ENCODE results near the gene CATSPER4. TPM values are rescaled to one million over a fixed set of nuclear protein-coding genes. Genes with fewer than 3 reads are reported as not detected.
A peak's percentile ranks its signal among the peaks of the same experiment; 100 is the strongest.

The CATSPER4 gene
- total RNA-seq, 2 donors from 2014 or later = 1.5 TPM; not detected in 1

- peak; percentile 73 for DNase-seq (ENCODE audit: low spot score)
- Histone ChIP-seq H3K27ac (peak within 1 kb of the TSS; percentile 35 to 54), H3K27me3 (replicated peaks; ENCODE audit: insufficient read depth) (no peaks in the 10 kb centered on the region), H3K9me3 (no peaks in the 10 kb centered on the region), H3K4me3 (peak within 1 kb of the TSS; percentile 29 to 43), H3K36me3 (no peaks in the 10 kb centered on the region), H3K4me1 (replicated peaks) (no peaks in the 10 kb centered on the region)
- 25% methylated on average over 21 of the region's 21 CpGs for WGBS
- peak; percentile 44 for TF ChIP-seq POLR2A (IDR thresholded peaks at IDR 0.05)
- TF ChIP-seq, protein P1, sequence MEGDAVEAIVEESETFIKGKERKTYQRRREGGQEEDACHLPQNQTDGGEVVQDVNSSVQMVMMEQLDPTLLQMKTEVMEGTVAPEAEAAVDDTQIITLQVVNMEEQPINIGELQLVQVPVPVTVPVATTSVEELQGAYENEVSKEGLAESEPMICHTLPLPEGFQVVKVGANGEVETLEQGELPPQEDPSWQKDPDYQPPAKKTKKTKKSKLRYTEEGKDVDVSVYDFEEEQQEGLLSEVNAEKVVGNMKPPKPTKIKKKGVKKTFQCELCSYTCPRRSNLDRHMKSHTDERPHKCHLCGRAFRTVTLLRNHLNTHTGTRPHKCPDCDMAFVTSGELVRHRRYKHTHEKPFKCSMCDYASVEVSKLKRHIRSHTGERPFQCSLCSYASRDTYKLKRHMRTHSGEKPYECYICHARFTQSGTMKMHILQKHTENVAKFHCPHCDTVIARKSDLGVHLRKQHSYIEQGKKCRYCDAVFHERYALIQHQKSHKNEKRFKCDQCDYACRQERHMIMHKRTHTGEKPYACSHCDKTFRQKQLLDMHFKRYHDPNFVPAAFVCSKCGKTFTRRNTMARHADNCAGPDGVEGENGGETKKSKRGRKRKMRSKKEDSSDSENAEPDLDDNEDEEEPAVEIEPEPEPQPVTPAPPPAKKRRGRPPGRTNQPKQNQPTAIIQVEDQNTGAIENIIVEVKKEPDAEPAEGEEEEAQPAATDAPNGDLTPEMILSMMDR (IDR thresholded peaks at IDR 0.05) = peak in 1 of 4 experiments; percentile 38
- peak; percentile 68 for TF ChIP-seq POLR2AphosphoS5 (IDR thresholded peaks at IDR 0.05)
- intact Hi-C loops (cut with DNase I) = no loop called here
Measured at GRCh38 chr1:26177182-26177684, 13.2 kb upstream of the CATSPER4 start, which contains the start of gene CNKSR1. Gene CNKSR1, plus strand, starts transcription at chr1:26177491. Its CDS starts 57 bp downstream, at chr1:26177548.

DNA sequence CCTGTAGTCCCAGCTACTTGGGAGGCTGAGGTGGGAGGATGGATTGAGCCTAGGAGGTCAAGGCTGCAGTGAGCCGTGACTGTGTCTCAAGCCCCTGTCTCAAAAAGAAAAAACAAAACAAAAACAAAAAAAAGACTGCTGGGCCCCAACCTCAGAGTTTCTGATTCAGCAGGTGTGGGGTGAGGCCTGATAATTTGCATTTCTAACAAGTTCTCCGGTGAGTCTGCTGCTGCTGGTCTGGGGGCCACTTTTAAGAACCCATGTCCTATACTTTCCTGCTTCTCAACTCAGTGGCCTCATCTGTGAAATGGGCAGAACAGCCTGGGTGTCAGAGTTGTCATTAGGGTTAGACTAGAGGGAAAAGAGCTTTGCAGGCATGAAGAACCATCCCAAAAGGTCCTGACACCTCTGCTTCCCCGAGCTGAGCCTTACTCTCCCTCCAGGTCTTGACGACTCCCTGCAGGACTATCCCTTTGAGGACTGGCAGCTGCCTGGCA is 10.3 kb upstream of the CATSPER4 start:
- H3K4me3 ChIP-seq = no peak overlapping the region
- intact Hi-C loops (cut with DNase I) = no loop called here
- H3K27me3 ChIP-seq (replicated peaks; ENCODE audit: insufficient read depth) = no peaks in the 10 kb centered on the region
- no peak overlapping the region for H3K27ac ChIP-seq
- DNase-seq (ENCODE audit: low spot score) = no peak
- H3K36me3 ChIP-seq = no peaks in the 10 kb centered on the region
- 78% methylated on average over 4 of the region's 4 CpGs for WGBS
- TF ChIP-seq POLR2A (IDR thresholded peaks at IDR 0.05) (no peak), POLR2AphosphoS5 (IDR thresholded peaks at IDR 0.05) (no peak)
- TF ChIP-seq, protein P1 (IDR thresholded peaks at IDR 0.05) = no peak
- H3K4me1 ChIP-seq (replicated peaks) = no peaks in the 10 kb centered on the region
- H3K9me3 ChIP-seq = no peaks in the 10 kb centered on the region

- TF ChIP-seq, protein P1 (IDR thresholded peaks at IDR 0.05) = no peak
- TF ChIP-seq POLR2A (IDR thresholded peaks at IDR 0.05) (no peak), POLR2AphosphoS5 (IDR thresholded peaks at IDR 0.05) (no peak)
- Histone ChIP-seq H3K36me3 (no peaks in the 10 kb centered on the region), H3K4me3 (no peak overlapping the region), H3K9me3 (no peaks in the 10 kb centered on the region), H3K4me1 (replicated peaks) (no peaks in the 10 kb centered on the region), H3K27ac (no peak overlapping the region), H3K27me3 (replicated peaks; ENCODE audit: insufficient read depth) (no peaks in the 10 kb centered on the region)
- WGBS = 66% methylated on average over 9 of the region's 9 CpGs
- intact Hi-C loops (cut with DNase I) = no loop called here
- DNase-seq (ENCODE audit: low spot score) = no peak
Measured at GRCh38 chr1:26181586-26182382, 8.6 kb upstream of the CATSPER4 start.

- TF ChIP-seq, protein P1 (IDR thresholded peaks at IDR 0.05) = no peak
- TF ChIP-seq POLR2AphosphoS5 (IDR thresholded peaks at IDR 0.05) = no peak
- H3K9me3 ChIP-seq = no peaks in the 10 kb centered on the region
- no peak for DNase-seq (ENCODE audit: low spot score)
- intact Hi-C loops (cut with DNase I) = no loop called here
- no peaks in the 10 kb centered on the region for H3K36me3 ChIP-seq
- H3K4me1 ChIP-seq (replicated peaks) = no peaks in the 10 kb centered on the region
- H3K4me3 ChIP-seq = no peak overlapping the region
- no peak overlapping the region for H3K27ac ChIP-seq
- WGBS = 83% methylated on average over 1 of the region's 7 CpGs
- no peaks in the 10 kb centered on the region for H3K27me3 ChIP-seq (replicated peaks; ENCODE audit: insufficient read depth)
Measured at GRCh38 chr1:26182383-26182696, 8.1 kb upstream of the CATSPER4 start.

DNA sequence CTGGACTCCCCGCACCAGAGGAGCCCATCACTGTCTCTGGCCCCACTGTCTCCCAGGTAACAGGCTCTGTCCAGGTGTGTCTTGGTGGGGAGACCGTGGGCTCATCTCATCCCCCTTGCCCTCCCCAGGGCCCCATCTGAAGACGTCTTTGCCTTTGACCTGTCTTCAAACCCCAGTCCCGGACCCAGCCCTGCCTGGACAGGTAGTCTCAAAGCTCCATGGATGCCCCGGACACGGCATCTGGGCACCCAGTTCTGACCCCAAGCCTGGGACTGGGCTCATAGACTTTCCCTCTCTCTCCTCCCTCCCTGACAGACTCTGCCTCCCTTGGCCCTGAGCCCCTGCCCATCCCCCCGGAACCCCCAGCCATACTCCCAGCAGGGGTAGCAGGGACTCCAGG is 6.3 kb upstream of the CATSPER4 start:
- Histone ChIP-seq H3K9me3 (no peaks in the 10 kb centered on the region), H3K36me3 (no peaks in the 10 kb centered on the region), H3K27me3 (replicated peaks; ENCODE audit: insufficient read depth) (no peaks in the 10 kb centered on the region), H3K27ac (no peak overlapping the region), H3K4me1 (replicated peaks) (no peaks in the 10 kb centered on the region), H3K4me3 (no peak overlapping the region)
- no peak for DNase-seq (ENCODE audit: low spot score)
- TF ChIP-seq, protein P1 (IDR thresholded peaks at IDR 0.05) = no peak
- TF ChIP-seq POLR2AphosphoS5 (IDR thresholded peaks at IDR 0.05) (no peak), POLR2A (IDR thresholded peaks at IDR 0.05) (no peak)
- 93% methylated on average over 7 of the region's 7 CpGs for WGBS
- intact Hi-C loops (cut with DNase I) = no loop called here
